Panc1 (cell line): Measurements from ENCODE around the gene IQGAP1.

Experiments
- CTCF ChIP-seq: fragments of 450-650 bp; IDR thresholded peaks from 2 replicates; pipeline ENCODE4 v1.5.1; 2017; ENCODE audit warnings: mild to moderate bottlenecking
- POLR2AphosphoS5 ChIP-seq: IDR thresholded peaks from 2 replicates; pipeline ENCODE4 v1.6.1; 2012; ENCODE audit warnings: mild to moderate bottlenecking, low read depth, low read length, moderate library complexity

DNA sequence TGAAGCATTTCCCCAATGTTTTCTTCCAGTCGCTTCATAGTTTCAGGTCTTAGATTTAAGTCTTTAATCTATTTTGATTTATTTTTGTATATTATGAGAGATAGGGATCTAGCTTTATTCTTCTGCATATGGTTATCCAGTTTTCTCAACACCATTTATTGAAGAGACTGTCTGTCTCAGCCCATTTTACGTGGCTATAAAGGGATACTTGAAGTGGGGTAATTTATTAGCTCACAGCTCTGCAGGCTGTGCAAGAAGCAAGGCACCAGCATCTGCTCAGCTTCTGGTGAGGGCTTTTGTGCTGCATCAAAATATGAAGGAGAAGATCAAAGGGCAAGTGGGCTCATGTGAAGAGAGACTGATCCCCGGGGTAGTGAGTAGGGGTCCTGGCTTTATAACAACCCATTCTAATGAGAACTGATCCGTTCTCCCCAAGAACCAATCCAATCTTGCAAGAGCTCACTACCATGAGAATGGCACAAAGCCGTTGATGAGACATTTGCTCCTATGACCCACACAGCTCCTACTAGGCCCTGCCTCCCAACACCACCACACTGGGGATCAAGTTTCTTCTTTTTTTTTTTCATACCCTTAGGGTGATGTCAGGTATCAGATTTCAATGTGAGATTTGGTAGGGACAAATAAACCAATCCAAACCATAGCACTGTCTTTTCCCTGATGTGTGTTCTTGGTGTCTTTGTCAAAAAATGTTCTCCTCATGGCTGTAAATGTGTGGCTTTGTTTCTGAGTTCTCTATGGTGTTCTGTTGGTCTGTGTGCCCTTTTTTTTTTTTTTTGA lies 63.2 kb downstream of the IQGAP1 start:
- TF ChIP-seq POLR2AphosphoS5 (no peak), CTCF (no peak)
